Small intestine (tissue), 7 donors: ENCODE measurements around the gene RPA1. TPM values are rescaled to one million over a fixed set of nuclear protein-coding genes. Genes with fewer than 3 reads are reported as not detected.
A peak's percentile ranks its signal among the peaks of the same experiment; 100 is the strongest.
"Not testable (repeated sequence)": the region's sequence is repeated elsewhere in the genome, so short reads cannot be mapped to it uniquely, and the experiment has no call there.

Source experiments
- DNase-seq, 2 donors: peaks; one replicate each; pipeline versions ENCODE4 v3.0.0 to v3.0.0-alpha.2; 2013
- FAIRE-seq: peaks from 2 replicates; lab custom pipeline; 2012; peaks lifted over from hg19 to GRCh38; lab: Jason Lieb, UNC
- H3K27ac ChIP-seq, 3 donors: one replicate each; pipeline ENCODE4 v1.5.1; 2013; ENCODE audit warnings: low read length in 2 of 3, mild to moderate bottlenecking in 2 of 3, control low read depth in 1 of 3, inconsistent platforms in 1 of 3, low read depth in 1 of 3, moderate library complexity in 1 of 3
- H3K27me3 ChIP-seq, 3 donors: one replicate each; pipeline ENCODE4 v1.6.1; 2013; ENCODE audit warnings: low read length in 3 of 3, inconsistent platforms in 1 of 3; ENCODE audit not compliant: control insufficient read depth in 3 of 3, insufficient read depth in 3 of 3
- H3K36me3 ChIP-seq, 3 donors: one replicate each; pipeline ENCODE4 v1.6.1; 2013; ENCODE audit warnings: low read length in 3 of 3, inconsistent platforms in 1 of 3, low read depth in 1 of 3, mild to moderate bottlenecking in 1 of 3, moderate library complexity in 1 of 3; ENCODE audit not compliant: control insufficient read depth in 3 of 3, insufficient read depth in 2 of 3
- H3K4me1 ChIP-seq, 3 donors: one replicate each; pipeline ENCODE4 v1.6.1; 2013; ENCODE audit warnings: low read length in 2 of 3, inconsistent platforms in 1 of 3, low read depth in 1 of 3, mild to moderate bottlenecking in 1 of 3, moderate library complexity in 1 of 3; ENCODE audit not compliant: control insufficient read depth in 3 of 3, insufficient read depth in 2 of 3
- H3K4me3 ChIP-seq, 3 donors: one replicate each; pipeline ENCODE4 v1.5.1; 2013; ENCODE audit warnings: low read length in 3 of 3, control low read depth in 1 of 3, inconsistent platforms in 1 of 3, low read depth in 1 of 3, mild to moderate bottlenecking in 1 of 3, moderate library complexity in 1 of 3
- H3K9me3 ChIP-seq, 2 donors: one replicate each; pipeline ENCODE4 v1.6.1; 2013; ENCODE audit warnings: low read depth in 1 of 2, low read length in 1 of 2; ENCODE audit not compliant: control insufficient read depth in 2 of 2, insufficient read depth in 1 of 2
- WGBS, 3 donors: extraction: QIAGEN DNeasy Blood & Tissue Kit; methylation state at CpG; one replicate each; pipeline ENCODE4 v1.1.7; 2013; 5-methylcytosine and 5-hydroxymethylcytosine counted together
- polyA plus RNA-seq, 4 donors: library from polyadenylated mRNA; stranded (reverse) in 3 of 4; unstranded in 1 of 4; fragments of 200-250 nt in 3 of 4; fragments of 120-200 nt in 1 of 4; gene quantifications; one replicate each; pipeline versions ENCODE4 v1.2.1 to v1.2.3, GENCODE V29; 2013
- donor health status: healthy with polysubstance abuse.
- donor health status: control.
- donor health status: control.
- donor health status: Bipolar disorder and iron deficiency.
- donor health status: healthy.

The RPA1 gene
- polyA plus RNA-seq, 4 donors = 21.2 to 68.8 (median 27.3) TPM

GRCh38 chr17:1789936-1790335 is 39.9 kb upstream of the RPA1 start:
- WGBS, 3 donors = 16 to 49% (median 38%) methylated on average over 5 of the region's 5 CpGs
- FAIRE-seq (peak; percentile 87), DNase-seq (peak in 1 of 2 donors; percentile 76)

GRCh38 chr17:1792495-1793446 is 37.0 kb upstream of the RPA1 start:
- Histone ChIP-seq H3K4me3 (no peak overlapping the region), H3K36me3 (peaks cover 0 to 17% (median 0%) of the 10 kb centered on the region in 3 donors), H3K27ac (peak overlapping the region in 1 of 3 donors; percentile 2), H3K27me3 (no peaks in the 10 kb centered on the region), H3K9me3 (no peaks in the 10 kb centered on the region), H3K4me1 (peaks cover 0 to 22% (median 1%) of the 10 kb centered on the region in 3 donors)
- peak in 1 of 2 donors; percentile 42 for DNase-seq
- FAIRE-seq = no peak
- 43 to 82% (median 59%) methylated on average over 23 of the region's 23 CpGs for WGBS, 3 donors

More at GRCh38 chr17:1789936-1790335, 39.9 kb upstream of the RPA1 start:
- H3K4me1 ChIP-seq = peaks cover 4 to 38% (median 6%) of the 10 kb centered on the region in 3 donors
- peak overlapping the region; percentile 19 to 65 (median 36) for H3K27ac ChIP-seq
- no peaks in the 10 kb centered on the region for H3K27me3 ChIP-seq
- H3K9me3 ChIP-seq = no peaks in the 10 kb centered on the region
- H3K4me3 ChIP-seq = no peak overlapping the region
- peaks cover 0 to 33% (median 0%) of the 10 kb centered on the region in 3 donors for H3K36me3 ChIP-seq

GRCh38 chr17:1793447-1793806 is 36.4 kb upstream of the RPA1 start:
- Histone ChIP-seq H3K27me3 (no peaks in the 10 kb centered on the region), H3K4me1 (peaks cover 0 to 23% (median 1%) of the 10 kb centered on the region in 3 donors), H3K27ac (peak overlapping the region in 1 of 3 donors; percentile 2), H3K4me3 (no peak overlapping the region), H3K36me3 (peaks cover 0 to 21% (median 2%) of the 10 kb centered on the region in 3 donors), H3K9me3 (no peaks in the 10 kb centered on the region)
- DNase-seq (peak in 1 of 2 donors; percentile 57), FAIRE-seq (no peak)
- 17 to 56% (median 31%) methylated on average over 1 of the region's 1 CpG for WGBS, 3 donors

- no peaks in the 10 kb centered on the region for H3K9me3 ChIP-seq
- H3K4me1 ChIP-seq = peaks cover 0 to 25% (median 1%) of the 10 kb centered on the region in 3 donors
- no peak overlapping the region for H3K4me3 ChIP-seq
- 42 to 63% (median 59%) methylated on average over 1 of the region's 1 CpG for WGBS, 3 donors
- FAIRE-seq = no peak
- H3K36me3 ChIP-seq = peaks cover 2 to 50% (median 8%) of the 10 kb centered on the region in 3 donors
- DNase-seq = no peak
- H3K27ac ChIP-seq = peak overlapping the region in 1 of 3 donors; percentile 82
- H3K27me3 ChIP-seq = no peaks in the 10 kb centered on the region
These were observed 33.0 kb upstream of the RPA1 start for GRCh38 chr17:1796800-1797199.

- DNase-seq (peak in 1 of 2 donors; percentile 49), FAIRE-seq (no peak)
- peaks cover 0 to 25% (median 1%) of the 10 kb centered on the region in 3 donors for H3K4me1 ChIP-seq
- H3K27ac ChIP-seq = peak overlapping the region in 1 of 3 donors; percentile 82
- no peaks in the 10 kb centered on the region for H3K9me3 ChIP-seq
- peaks cover 2 to 52% (median 8%) of the 10 kb centered on the region in 3 donors for H3K36me3 ChIP-seq
- no peaks in the 10 kb centered on the region for H3K27me3 ChIP-seq
- no peak overlapping the region for H3K4me3 ChIP-seq
- 57 to 65% (median 60%) methylated on average over 3 of the region's 3 CpGs for WGBS, 3 donors
These were observed 32.5 kb upstream of the RPA1 start for GRCh38 chr17:1797323-1797722.

- not testable (repeated sequence) for H3K9me3 ChIP-seq, FAIRE-seq, H3K4me3 ChIP-seq, H3K27me3 ChIP-seq
- Histone ChIP-seq H3K36me3 (peaks cover 2 to 51% (median 8%) of the 10 kb centered on the region in 3 donors), H3K27ac (peak overlapping the region in 1 of 3 donors; percentile 84), H3K4me1 (peaks cover 0 to 21% (median 1%) of the 10 kb centered on the region in 3 donors)
- WGBS, 3 donors = 45 to 83% (median 57%) methylated on average over 8 of the region's 8 CpGs
- DNase-seq = peak; percentile 66 to 70
These were observed 32.0 kb upstream of the RPA1 start for GRCh38 chr17:1797846-1798245.

GRCh38 chr17:1800240-1800639 is 29.6 kb upstream of the RPA1 start:
- 93 to 94% (median 94%) methylated on average over 7 of the region's 7 CpGs for WGBS, 3 donors
- no peaks in the 10 kb centered on the region for H3K9me3 ChIP-seq
- peaks cover 5 to 68% (median 8%) of the 10 kb centered on the region in 3 donors for H3K36me3 ChIP-seq
- H3K27me3 ChIP-seq = no peaks in the 10 kb centered on the region
- DNase-seq (no peak), FAIRE-seq (no peak)
- peaks cover 0 to 14% (median 0%) of the 10 kb centered on the region in 3 donors for H3K4me1 ChIP-seq
- no peak overlapping the region for H3K4me3 ChIP-seq
- no peak overlapping the region for H3K27ac ChIP-seq

GRCh38 chr17:1800712-1801111 is 29.1 kb upstream of the RPA1 start:
- peaks cover 0 to 14% (median 0%) of the 10 kb centered on the region in 3 donors for H3K4me1 ChIP-seq
- no peaks in the 10 kb centered on the region for H3K27me3 ChIP-seq
- FAIRE-seq = no peak
- H3K4me3 ChIP-seq = no peak overlapping the region
- no peak for DNase-seq
- 79 to 87% (median 82%) methylated on average over 4 of the region's 4 CpGs for WGBS, 3 donors
- H3K27ac ChIP-seq = no peak overlapping the region
- H3K36me3 ChIP-seq = peaks cover 5 to 70% (median 8%) of the 10 kb centered on the region in 3 donors
- no peaks in the 10 kb centered on the region for H3K9me3 ChIP-seq
